ENCODE data around the gene NUDC. TPM values are rescaled to one million over a fixed set of nuclear protein-coding genes. Genes with fewer than 3 reads are reported as not detected.
A peak's percentile ranks its signal among the peaks of the same experiment; 100 is the strongest.
"Not testable (repeated sequence)": the region's sequence is repeated elsewhere in the genome, so short reads cannot be mapped to it uniquely, and the experiment has no call there.

Gene NUDC
- 102 TPM for polyA plus RNA-seq (2013, experiment 1 of 2; ENCODE audit: insufficient read length)
- 91.1 TPM for polyA plus RNA-seq (2013, experiment 2 of 2; ENCODE audit: insufficient read length)

DNA sequence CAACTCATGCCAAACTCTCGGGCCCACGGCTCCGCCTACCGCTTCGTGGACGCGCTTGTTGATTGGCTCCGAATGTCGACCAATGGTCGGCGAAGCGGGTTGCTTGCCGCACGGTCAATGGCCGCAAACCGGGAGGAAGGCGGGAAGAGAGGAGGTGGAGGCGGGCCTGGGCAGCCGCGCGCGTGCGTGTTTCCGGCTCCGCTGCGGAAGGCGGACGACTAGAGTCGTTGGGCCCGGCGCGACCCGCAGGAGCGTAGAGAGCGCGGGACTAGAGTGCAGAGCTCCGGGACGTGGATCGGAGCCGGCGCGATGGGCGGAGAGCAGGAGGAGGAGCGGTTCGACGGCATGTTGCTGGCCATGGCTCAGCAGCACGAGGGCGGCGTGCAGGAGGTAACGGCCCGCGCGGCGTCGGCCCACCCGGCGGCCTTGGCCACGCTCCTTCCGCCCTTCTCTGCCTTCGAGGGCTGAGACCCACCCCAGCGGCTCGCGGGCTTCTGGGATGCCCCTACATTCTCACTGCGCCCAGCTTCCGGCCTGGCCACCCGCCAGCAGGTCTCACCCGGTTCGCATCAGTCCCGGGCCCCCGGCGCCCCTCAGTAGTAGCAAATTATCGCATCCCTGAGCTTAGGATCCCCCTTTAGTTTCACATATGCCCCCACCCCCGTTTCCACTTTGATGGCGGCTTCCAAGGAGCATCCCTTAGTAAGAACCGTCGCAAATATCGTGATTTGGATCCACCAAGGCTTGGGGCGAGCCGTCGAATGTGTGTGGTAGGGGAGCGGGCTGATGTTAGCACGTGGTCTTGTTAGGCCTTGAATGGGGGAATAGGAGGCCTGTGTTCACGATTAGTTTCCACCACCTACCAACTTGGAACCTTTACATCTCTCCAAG is at the start of gene NUDC:
NUDC (plus strand) TSS at position 204 of the 891 bp plus-strand sequence; CDS start at position 310, 106 bp downstream.
- peak; percentile 97 for DNase-seq

DNA sequence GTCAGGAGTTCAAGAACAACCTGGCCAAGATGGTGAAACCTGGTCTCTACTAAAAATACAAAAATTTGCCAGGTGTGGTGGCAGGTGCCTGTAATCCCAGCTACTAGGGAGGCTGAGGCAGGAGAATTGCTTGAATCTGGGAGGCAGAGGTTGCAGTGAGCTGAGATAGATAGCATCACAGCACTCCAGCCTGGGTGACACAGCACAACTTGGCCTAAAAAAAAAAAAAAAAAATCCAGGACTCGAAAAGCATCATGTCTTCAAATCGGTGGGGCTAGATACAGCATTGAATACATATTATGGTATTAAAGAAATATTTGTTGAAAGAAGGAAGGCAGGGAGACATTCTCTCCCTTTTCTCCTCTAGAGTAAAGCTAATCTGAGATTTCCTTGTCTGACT is 48.4 kb upstream of the NUDC start:
- DNase-seq, result not testable (repeated sequence)

DNA sequence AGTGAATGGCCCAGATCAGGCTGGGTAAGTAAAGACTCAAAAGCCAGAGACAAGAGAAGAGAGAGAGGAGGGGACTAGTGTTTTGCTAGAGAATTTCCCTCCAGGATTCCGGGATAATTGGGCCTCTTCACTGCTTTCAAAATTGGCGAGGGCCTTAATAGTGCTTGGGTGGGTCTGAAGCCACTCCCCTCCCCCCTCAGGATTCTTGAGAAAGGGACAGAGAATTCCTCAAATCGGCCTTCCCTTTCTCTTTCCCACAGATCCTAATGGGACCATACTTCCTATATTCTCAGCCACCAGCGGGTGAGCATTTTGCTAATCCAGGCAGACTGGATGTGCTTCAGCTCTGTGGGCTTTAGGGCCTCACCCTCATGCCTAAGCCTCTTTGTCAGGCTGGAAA is 46.6 kb upstream of the NUDC start:
- no peak for DNase-seq

DNA sequence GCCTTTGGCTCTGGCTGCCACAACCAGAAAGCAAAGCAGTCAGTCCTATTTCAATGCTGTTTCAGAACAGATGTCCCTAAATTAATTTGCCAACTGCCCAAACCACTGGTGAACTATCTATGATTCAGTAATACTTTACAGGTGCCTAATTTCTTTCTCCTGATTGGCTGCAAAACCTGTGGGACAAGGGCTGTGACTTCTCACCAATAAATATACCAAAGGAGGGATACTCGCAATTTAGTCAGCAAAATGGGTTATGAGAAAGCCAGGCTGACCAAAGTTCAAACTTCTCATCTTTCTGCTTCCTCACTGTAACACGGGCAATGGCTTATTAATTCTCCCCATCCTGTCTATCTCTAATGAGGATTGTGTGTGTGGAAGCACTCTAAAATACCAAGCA is 44.2 kb upstream of the NUDC start:
- DNase-seq, result no peak

DNA sequence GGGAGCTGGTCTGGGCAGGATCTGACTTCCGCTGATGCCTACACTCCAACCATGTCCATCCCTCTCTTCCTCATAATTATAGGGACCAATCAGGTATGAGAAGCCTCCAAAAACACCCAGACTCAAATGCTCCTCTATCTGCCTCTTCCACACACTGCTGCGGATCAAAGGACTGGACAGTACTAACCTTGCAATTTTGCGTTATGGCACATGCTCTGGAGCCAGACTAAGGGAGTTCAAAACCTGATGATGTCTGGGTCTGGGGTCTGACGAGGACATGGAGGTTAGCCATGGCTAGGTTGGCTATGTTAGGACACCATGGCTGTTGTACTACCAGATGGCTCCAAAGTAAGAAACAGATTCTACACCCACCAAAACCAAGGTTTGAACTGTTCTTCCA is 41.8 kb upstream of the NUDC start:
- no peak for DNase-seq

DNA sequence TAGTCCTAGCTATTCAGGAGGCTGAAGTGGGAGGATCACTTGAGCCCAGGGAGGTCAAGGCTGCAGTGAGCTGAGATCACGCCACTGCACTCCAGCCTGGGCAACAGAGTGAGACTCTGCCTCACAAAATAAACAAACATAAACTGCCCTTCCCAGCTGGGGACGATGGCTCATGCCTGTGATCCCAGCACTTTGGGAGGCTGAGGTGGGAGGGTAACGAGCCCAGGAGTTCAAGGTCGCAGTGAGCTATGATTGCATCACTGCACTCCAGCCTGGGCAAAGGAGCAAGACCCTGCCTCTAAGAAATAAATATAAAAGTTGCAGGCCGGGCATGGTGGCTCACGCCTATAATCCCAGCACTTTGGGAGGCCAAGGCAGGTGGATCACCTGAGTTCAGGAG is 39.9 kb upstream of the NUDC start:
- DNase-seq, result not testable (repeated sequence)

DNA sequence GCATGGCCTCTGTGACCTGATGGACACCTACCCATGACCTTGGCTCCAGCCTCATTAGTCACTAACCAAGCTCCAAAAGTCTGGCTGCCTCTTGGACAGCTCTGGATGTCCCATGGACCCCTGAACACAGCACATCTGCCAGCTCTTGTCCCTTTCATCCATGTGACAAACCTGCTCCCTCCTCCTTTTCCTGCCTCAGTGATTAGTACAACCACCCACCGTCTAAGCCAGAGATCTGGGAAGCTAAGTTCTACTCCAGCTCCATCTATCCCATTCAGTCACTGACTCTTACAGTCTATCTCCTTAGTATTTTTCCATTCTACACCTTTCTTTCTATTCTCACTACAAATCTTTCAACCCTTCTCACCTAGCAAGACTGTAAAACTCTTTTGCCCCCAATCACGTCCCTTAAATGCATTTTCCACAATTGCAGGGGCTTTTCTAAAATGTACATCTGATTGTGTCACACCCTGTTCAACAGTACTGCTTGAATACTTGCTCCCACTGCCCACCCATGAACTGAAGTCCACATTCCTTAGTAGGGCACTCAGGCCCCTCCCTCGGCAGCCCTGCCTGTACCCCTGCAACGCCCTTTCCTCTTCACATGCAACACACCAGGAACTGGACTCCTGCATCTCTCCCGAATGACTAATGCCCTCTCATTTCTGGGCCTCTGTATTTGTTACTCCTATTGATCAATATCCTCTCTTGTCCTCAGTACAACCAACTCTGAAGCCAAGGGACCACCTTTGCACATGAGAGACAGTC is 38.7 kb upstream of the NUDC start:
- DNase-seq, result no peak

DNA sequence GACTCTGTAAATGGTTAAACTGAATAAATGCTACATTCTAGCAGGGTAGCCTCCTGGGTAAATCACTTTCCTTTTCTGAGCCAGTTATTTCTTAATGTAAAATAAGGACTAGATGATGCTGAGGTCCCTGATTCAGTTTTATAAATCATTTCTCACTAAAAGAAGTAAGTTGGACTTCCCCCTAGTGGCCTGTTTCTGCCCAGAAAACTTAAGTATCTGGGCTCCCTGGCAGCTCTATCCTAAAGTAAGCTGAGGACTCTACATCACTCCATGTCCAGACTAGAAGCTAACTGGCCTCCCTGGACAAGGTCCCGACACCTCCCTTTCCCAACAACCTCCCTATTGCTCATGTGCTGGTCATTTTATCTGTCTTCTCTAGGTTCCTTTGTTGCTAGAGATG is 34.4 kb upstream of the NUDC start:
- peak; percentile 26 for DNase-seq

DNA sequence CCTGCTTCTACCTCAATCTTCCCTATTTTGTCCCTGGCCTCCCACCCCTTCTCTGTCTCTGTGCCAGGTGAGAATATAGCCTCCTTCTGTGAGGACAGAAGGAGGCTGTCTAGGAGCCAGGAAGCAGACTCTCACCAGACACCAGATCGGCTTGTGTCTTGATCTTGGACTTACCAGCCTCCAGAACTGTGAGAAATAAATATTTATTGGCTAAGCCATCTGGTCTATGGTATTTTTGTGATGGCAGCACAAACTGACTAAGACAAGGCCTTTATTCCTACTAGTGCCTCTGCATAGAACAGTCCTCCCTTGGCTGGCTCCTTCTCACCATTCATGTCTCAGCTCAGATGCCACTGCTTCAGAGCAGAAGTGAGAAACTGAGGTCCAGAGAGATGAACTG is 33.3 kb upstream of the NUDC start:
- DNase-seq, result no peak

DNA sequence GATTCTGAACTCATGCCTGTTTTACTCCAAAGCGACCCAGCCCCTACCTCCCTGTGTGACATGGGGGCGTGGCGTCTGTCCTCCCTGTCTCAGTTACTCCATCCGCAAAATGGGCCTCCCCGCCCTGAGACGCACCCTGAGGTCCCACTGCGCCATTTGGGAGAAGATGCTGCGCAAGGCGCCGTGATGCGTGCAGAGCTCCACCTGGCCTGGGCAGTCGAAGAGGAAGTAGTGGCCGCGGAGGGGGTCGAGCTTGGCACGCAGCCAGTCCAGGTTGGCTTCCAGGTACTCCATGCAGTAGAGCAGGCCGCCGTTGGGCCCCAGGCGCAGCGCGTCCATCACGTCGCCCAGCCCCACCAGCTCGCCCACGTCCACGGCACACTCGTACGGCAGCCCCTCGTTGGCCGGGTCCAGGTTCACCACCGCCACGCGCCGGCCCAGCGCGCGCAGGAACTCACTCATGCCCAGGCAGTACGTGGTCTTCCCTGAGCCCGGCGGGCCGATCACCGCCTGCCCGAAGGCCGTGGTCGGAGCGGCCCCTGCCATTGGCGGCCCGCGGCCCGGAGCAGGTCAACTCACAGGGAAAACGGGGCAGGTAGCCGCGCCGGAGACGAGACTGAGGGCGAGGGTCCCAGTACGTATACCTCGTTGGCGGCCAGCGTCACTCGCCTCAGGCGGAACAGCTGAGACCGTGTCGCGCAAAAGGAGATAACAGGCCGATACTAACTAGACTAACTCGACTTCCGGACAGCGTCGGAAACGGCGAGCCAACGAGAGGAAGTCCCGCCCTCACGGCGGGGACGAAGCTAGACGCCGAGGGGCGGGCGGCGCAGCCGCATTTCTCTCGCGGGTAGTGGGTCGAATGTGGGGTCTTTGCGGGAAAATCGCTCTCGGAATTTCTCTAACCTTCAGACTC is 31.7 kb upstream of the NUDC start, which contains the start of gene GPN2:
GPN2 (minus strand) TSS at position 733 of the 916 bp plus-strand sequence; CDS start at position 546, 187 bp downstream.
- peak; percentile 75 for DNase-seq

DNA sequence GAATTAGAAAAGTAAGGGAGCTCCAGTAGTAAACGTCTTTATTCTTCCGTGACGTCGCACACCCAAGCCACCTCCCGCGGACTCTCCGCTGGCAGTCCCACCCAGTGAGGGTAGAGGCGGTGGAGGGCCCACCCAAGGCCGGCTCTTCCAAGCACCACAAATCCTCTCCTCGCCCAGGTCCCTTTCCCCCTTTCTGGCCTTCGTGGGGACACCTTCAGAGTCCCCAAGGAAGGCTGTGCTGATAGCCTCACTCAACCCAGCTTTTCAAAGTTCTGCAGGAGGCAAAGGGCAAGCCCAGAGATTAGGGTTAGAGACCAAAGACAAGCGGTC is 31.1 kb upstream of the NUDC start:
- DNase-seq, result peak; percentile 6

DNA sequence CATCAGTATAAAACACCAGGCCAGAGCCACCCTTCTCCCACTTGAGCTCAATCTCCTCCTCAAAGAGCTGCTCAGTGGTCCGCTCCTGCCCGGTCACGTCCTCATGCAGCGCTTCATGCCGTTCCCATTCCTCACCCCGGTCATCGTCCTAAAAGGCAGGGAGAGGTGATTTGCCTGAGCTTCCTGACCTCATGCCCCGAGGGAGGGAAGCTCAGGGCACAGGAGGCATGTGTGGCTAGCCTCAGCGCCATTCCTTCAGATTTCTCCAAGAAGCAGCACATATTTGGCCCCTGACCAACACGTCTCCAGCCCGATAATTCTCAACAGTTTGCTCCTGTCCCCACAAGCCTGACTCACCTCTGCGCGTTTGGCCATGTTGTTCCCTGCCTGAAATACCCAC is 27.3 kb upstream of the NUDC start:
- no peak for DNase-seq

DNA sequence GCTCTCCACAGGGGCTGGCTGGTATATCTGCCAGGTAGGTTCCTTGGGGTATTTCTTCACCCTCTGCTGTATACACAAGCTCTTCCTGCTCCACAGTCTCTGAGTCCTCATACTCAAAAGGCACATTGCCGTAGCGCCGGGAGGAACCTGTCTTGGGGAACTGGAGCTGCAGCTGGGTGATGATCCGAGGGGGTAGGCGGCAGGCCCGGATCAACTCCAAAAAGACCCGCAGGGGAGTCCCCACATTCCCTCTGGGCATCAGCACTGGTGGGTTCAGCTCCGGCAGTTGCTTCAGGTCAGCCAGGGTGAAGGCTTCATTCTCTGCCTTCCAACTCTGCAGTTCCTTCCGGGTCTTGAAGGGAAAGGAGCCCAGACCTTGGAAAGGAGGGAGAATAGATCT is 24.2 kb upstream of the NUDC start:
- DNase-seq, result no peak

DNA sequence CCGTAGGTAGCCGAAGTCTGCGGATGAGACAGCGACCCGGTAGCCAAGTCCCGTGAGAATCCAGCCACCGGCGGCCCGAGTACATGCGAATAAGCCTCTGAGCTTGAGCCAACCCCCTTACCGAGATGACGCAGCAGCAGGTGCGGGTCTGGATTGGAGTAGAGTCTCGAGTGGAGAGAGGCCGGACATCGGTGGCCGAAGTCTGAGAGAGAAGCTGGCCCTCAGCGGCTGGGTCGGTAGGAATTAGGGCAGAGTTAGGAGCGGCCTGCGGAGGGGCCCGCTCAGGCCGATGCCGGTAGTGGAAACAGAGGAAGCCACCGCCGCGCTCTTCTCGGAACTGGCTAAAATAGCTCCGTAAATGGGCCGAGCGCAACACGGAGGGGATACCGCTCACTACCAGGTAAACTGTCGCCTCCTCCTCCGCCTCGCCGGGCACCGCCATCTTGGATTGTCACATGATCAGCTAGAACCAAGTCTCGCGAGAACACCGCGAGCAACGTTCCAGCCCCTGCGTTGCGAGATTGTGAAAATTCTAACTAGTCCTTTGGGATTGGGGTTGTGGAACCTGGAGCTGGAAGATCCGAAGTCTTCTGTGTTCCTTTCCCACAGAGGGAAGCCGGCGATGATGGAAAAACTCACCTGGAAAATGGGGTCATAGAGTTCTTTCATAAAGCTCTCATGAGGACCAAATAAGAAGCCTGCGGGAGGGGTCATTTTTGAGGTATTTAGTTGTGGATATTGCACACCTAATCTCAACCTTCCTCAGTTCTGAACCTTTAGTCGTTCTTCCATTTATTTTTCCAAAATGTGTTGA is 21.3 kb upstream of the NUDC start, which contains the start of gene GPATCH3:
GPATCH3 (minus strand) TSS at position 467 of the 814 bp plus-strand sequence; CDS start at position 442, 25 bp downstream.
- peak; percentile 95 for DNase-seq

DNA sequence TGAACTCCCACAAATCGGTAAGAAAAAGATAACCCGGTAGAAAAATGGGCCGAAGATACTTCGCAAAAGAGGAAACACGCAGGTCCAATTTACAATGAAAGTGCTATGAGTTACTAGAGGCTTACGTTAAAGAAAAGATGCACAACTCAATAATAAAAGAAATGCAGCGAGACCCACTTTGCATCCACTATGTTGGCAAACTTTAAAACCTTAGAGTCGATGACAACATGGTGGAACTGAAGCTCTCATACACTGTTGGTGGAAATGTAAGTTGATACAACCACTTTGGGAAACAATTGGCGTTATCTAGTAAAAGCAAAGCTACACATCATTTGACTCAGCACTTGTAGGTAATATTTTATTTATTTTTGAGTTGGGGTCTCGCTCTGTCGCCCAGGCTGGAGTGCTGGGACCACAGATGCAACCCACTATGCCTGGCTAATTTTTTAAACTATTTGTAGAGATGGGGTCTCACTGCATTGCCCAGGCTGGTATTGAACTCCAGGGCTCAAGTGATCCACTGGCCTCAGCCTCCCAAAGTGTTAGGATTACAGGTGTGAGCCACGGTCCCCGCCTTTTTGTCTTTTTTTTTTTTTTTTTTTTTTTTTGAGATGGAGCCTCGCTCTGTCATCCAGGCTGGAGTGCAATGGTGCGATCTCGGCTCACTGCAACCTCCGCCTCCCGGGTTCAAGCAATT is 20.6 kb upstream of the NUDC start:
- DNase-seq, result no peak

DNA sequence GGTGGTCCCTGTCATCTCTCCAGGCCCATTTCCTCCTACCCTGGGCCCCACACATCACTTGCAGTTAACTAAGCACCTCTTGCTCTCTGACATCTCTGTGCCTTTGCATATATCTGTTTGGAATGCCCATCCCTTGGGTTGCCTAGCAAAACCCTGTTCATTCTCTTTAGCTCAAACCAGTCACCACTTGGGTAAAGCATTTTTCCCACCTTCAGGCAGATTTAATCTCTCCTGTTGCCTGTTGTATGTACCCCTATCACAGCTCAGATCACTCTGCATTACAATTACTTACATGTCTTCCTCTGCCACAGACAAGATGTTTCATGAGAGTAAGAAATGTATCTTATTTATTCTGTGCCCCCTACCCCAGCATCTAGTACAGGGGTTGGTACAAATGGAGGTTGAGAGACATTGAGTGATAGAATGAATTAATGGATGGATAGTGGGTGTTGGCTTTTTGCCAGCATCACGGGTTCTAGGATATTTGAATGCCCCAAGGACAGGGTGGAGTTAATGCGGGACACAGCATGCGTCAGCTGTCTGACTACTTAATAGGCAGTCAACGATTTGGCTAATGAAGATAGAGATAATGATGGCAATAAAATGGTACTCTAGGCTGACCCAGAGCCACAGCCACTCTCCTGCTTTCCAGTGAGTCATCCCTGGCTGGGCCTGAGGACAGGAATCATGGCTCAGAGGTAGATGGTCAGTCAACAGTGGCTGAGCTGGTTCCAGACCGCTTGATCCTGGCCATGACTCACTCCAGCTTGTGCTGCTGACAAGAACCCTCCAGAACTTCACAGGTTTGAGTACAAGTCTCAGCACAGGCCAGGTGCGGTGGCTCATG is 14.2 kb upstream of the NUDC start:
- DNase-seq, result peak; percentile 7

DNA sequence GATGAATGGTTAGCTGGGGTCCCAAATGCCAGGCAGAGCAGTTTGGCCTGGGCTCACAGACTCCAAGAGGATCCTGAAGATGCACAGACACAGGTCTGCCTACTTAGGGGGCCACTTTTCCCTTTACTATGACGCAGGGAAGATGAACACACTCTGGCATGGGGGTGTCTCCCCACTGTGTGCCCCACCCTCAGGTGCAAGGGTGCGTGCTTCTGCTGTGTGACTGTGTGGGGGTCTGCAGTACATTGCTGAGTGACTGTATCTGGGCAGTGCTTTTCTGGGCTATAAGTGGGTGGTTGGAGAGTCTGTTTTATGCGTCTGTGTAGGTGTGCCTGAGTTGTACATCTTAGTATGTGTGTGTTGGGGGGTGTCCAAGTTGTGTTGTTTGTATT is 11.6 kb upstream of the NUDC start:
- DNase-seq, result no peak

DNA sequence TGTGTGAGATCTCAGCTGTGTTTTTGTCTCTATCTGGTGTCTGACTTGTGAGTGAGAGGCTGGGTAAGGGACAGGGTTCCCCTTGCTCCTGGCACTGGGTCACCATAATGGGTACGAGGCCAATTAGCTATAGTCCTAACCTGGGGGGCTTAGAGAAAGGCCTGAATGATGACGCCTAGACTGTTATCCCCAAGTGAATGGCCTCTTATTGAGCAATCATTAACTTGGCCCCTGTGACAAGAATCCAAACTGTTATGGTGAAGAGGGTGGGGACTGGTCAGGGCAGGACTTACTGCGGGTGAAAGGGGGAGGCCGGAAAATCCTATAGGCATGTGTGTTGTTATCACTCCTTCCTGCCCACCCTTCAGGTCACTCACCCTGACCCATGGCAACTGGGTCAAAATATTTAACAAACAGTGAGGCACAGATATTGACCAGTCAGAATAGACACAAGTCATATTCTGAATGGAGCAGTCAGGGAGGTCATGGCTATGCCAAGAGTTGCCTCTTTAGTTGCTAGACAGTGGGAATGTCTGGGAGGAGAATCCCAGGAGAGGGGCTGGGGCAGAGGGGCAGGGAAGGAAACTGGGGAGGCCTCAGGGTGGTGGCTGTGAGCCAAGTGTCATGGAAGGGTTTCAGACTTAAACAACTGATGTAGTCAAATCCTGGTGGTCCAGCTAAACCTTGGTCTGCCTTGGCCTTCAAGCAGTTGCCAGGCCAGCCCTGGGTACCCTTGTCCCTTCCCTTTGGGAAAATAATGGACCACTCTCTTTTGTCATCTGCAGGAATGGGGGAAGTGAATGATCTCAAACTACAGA is 11.0 kb upstream of the NUDC start:
- DNase-seq, result no peak

Data from fibroblast of skin of scalp (primary cell).